G401.6 (cell line): Measurements from ENCODE around the gene INAFM2.
A peak's percentile ranks its signal among the peaks of the same experiment; 100 is the strongest.

ENCODE experiments used
- FAIRE-seq: peaks from 2 replicates; lab custom pipeline; 2012; peaks lifted over from hg19 to GRCh38; lab: Jason Lieb, UNC

INAFM2 gene

DNA sequence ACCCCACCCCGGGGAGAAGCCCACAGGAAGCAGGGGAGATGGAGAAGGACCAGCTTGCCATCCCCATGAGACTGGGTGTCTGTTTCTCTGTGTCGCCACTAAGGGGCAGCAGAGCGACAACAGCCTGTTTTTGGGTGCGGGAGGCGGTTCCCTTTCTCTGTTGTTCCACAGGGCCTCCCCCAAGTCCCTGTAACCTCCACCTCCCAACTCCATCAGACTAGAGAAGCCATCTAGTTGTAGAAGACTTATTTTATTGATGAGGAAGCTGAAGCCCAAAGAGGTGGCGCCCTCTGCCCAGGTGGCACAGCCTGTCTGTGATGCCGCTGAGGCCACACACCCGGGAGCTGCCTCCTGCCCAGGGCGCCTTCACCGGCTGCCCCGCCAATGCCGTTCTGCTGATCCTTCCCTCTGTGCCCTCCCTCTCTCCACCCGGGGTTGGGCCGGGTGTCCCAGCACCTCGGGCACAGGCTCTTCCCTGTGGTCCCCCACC lies 21.2 kb downstream of the INAFM2 start:
- FAIRE-seq = peak; percentile 41

DNA sequence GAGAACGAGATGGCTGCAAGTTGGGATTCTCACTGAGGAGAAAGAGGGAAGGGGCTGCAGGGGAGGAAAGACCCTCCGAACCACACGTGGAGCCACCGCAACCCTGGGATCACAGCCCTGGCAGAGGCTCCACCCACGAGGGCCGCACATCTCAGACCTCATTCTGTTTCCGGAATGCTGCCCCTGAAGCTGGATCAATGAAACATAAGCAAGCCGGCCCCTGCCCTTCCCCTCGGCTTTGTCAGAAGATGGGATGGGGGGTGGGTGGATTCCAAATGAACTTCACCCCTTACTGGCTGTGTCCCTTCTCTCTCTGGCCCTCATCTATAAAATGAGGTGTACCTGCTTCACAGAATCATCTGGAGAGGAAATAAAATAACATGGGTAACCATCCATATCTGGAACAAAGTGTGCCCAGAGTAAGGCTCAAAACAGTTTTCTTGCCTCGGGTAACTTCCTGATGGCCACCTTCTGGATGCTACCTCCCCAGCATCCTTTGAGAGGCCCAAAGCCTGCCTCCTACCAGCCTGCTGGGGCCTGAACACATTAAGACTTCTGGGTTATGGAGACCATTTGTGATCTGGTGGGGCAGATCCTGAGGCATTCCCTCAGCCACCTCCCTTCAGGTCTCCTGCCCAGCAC lies 21.9 kb downstream of the INAFM2 start:
- FAIRE-seq = no peak

- FAIRE-seq = no peak
These were observed 22.5 kb downstream of the INAFM2 start for GRCh38 chr15:40345867-40346578.

- no peak for FAIRE-seq
These were observed 23.4 kb downstream of the INAFM2 start for GRCh38 chr15:40346579-40347558.

DNA sequence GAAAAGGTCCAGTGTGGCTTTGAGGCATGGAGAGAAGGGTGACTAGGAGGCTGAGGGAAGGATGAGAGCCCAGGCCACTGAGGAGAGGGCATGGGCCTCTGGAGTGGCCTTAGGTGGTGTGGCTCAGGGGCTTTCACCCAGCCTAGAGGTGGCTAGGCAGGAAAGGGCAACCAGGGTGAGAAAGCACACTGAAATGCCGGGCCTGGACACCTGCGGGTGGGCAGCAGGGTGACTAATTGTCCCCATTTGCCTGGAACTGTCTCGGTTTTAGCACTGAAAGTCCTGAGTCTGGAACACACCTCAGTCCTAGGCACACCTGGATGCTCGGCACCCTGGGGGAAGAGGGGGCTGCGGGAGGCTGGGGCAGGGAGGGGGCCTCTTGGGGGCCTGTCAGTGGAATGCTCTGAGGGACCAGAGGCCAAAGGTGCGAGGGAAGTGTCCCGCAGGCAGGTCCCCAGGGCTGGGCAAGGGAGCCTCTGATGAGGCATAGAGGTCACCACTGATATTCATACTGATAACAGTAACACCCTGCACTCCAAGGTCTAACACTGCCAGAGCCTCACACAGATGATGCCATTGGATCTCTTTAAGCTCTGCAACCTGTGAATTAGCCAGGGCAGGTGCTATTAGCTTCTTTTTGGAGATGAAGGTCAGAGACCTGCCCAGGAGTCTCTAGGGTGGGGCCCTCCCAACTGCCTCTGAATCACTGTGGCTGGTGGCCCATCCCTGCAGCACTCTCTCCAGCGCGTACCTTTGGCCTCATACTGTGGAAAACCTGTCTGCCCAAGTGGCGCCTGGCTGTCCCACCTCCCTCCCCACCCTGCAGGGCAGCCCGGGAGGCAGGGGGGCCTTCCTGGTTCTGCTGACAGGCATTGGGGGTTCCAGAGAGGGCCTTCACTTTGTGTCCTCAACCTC lies 24.3 kb downstream of the INAFM2 start:
- no peak for FAIRE-seq

- no peak for FAIRE-seq
These were observed 25.0 kb downstream of the INAFM2 start for GRCh38 chr15:40348474-40348870.

DNA sequence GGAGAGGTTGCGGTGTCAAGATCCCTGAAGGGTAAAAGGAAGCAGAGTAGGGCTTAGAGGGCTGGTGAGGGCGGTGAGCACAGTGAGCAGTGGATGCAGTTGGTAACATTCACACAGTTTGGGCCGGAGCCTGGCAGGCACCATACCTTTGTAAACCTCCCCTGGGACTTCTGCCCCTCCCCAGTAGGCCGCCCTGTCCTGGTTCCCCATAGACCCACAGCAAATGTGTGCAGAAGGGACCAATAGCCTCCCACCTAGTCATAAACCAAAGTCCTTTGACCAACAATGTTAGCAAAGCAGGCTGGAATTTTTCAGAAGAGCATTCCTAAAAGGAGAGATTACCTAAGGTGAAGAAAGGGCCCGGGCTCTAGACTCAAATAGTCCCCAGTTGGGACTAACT lies 25.7 kb downstream of the INAFM2 start:
- FAIRE-seq = no peak

DNA sequence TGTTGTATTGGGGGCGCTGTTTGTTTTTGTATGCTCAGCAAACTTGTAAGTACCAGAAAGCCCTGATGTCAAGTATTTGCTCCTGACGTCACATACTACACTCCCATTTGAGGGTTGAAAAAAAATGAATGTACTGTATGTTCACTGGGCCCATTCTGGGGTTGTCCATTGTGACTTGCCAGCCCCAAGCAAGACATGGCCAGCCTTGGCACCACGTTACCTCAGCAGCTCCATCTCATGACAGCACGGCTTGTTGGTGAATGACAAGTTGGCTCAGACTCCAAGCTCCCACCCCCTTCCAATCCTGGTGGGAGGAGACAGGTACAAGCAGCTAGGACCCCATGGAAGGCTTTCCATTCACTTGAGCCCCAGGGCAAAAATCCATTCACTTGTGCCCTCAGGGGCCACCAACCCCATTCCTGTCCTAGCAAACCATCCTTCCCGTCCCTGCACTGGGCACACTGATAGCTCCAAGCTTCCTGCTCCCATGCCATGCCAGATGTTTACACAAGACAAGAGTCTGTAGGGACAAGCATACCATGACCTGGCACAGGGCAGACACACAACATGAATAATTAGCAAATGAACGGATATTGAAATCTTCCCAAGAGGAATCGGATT lies 28.9 kb downstream of the INAFM2 start:
- no peak for FAIRE-seq

DNA sequence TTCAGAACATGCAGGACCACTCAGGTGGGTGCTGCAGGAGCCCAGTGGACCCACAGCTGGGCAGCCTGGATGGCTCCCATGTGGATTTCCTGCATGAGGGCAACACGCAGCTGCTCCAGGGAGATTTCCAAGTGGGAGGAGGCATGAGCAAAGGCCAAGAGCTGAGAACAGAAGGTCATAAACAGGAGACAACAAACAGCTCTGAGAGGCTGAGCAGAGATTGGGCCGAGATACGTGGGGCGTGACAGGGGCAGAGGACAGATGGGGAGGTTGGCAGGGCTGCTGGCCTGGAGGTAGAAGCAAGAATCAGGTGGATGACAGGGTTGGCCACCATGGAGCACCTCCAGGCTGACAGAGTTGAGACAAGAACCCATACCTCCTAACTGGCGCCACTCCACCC lies 30.2 kb downstream of the INAFM2 start:
- no peak for FAIRE-seq

- no peak for FAIRE-seq
These were observed 31.1 kb downstream of the INAFM2 start for GRCh38 chr15:40354408-40355171.

DNA sequence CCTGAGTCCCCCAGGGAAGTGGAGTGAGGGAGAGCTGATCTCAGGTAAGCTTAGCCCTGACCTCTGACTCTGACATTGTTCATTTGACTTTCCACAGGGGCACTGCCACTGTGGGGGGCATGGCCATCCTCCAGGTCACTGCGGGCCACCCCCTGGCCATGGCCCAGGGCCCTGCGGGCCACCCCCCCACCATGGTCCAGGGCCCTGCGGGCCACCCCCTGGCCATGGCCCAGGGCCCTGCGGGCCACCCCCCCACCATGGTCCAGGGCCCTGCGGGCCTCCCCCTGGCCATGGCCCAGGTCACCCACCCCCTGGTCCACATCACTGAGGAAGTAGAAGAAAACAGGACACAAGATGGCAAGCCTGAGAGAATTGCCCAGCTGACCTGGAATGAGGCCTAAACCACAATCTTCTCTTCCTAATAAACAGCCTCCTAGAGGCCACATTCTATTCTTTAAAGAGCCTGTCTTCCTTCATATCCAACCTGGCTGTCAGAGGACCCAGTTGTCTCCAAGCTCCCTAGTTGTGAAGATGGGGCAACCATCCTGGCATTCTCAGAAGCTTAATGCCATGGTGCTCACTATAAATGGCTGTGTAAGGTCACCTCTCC lies 32.6 kb downstream of the INAFM2 start:
- FAIRE-seq = no peak

GRCh38 chr15:40357246-40357645 lies 33.8 kb downstream of the INAFM2 start:
- FAIRE-seq = no peak

DNA sequence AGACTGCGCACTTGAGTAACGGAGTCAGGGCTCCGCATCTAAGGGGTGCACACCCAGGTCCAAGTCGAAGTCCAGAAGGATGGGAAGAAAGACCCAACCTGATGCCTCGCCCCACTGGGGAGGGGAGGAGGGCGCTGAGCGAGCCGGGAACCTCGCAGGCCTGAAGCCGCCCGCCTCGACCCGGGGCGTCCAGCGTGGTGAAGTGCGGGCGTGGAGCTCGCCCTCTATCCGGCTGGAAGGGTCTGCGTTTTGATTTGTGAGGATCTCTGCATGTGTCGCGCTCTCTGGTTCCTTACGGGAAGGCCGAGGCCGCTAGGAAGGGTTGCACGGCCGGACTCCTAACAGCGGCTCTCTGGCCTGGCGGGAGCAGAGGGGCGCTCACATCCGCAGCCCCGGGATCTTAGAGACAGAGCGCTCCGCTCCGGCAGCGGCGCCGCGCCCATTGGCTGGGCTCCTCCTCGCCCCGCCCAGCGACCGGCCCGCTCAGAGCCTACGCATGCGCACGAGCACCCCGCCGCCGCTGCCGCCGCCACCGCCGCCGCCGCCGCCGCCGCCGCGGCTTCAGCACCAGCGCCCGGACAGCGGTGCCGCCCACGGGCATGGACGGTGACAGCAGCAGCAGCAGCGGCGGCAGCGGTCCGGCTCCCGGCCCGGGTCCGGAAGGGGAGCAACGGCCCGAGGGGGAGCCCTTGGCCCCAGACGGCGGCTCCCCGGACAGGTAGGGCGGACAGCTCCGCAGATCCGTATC lies 34.4 kb downstream of the INAFM2 start, which contains the start of gene DISP2:
Gene DISP2 (plus strand): TSS at position 497 of the 748 bp plus-strand sequence. CDS start 103 bp downstream, at position 600.
- FAIRE-seq = no peak

- FAIRE-seq = no peak
These were observed 35.2 kb downstream of the INAFM2 start for GRCh38 chr15:40358471-40359353.

- no peak for FAIRE-seq
These were observed 36.5 kb downstream of the INAFM2 start for GRCh38 chr15:40360015-40360414.

- FAIRE-seq = no peak
These were observed 38.1 kb downstream of the INAFM2 start for GRCh38 chr15:40361640-40362039.

GRCh38 chr15:40363611-40364010 lies 40.1 kb downstream of the INAFM2 start:
- FAIRE-seq = no peak

- no peak for FAIRE-seq
These were observed 40.8 kb downstream of the INAFM2 start for GRCh38 chr15:40364251-40364650.
